Endometrium (tissue), 2 donors: ENCODE data around the gene KCNJ6.

ENCODE experiments used
- FAIRE-seq: peaks from 2 replicates; lab custom pipeline; 2012; peaks lifted over from hg19 to GRCh38; lab: Jason Lieb, UNC
- donor health status: control.
- donor health status: control.

Gene KCNJ6

GRCh38 chr21:37904856-37905255 lies 11.4 kb downstream of the KCNJ6 start:
- no peak for FAIRE-seq

- FAIRE-seq, result no peak
Measured at GRCh38 chr21:37903396-37903795, 12.9 kb downstream of the KCNJ6 start.

GRCh38 chr21:37899146-37899545 lies 17.1 kb downstream of the KCNJ6 start:
- no peak for FAIRE-seq

- FAIRE-seq, result no peak
Measured at GRCh38 chr21:37896788-37897187, 19.5 kb downstream of the KCNJ6 start.

- no peak for FAIRE-seq
Measured at GRCh38 chr21:37891972-37892371, 24.3 kb downstream of the KCNJ6 start.

GRCh38 chr21:37888659-37889058 lies 27.6 kb downstream of the KCNJ6 start:
- no peak for FAIRE-seq

- no peak for FAIRE-seq
Measured at GRCh38 chr21:37886726-37887299, 29.4 kb downstream of the KCNJ6 start.

GRCh38 chr21:37886120-37886519 lies 30.1 kb downstream of the KCNJ6 start:
- FAIRE-seq, result no peak

GRCh38 chr21:37878946-37879660 lies 37.2 kb downstream of the KCNJ6 start:
- FAIRE-seq, result no peak

GRCh38 chr21:37877888-37878684 lies 38.2 kb downstream of the KCNJ6 start:
- no peak for FAIRE-seq

GRCh38 chr21:37877171-37877570 lies 39.1 kb downstream of the KCNJ6 start:
- no peak for FAIRE-seq

GRCh38 chr21:37876561-37876960 lies 39.7 kb downstream of the KCNJ6 start:
- no peak for FAIRE-seq

- no peak for FAIRE-seq
Measured at GRCh38 chr21:37874904-37875780, 41.1 kb downstream of the KCNJ6 start.

GRCh38 chr21:37874481-37874880 lies 41.8 kb downstream of the KCNJ6 start:
- no peak for FAIRE-seq

- FAIRE-seq, result no peak
Measured at GRCh38 chr21:37873655-37874054, 42.6 kb downstream of the KCNJ6 start.

GRCh38 chr21:37871121-37871862 lies 45.0 kb downstream of the KCNJ6 start:
- no peak for FAIRE-seq

GRCh38 chr21:37870221-37870620 lies 46.0 kb downstream of the KCNJ6 start:
- FAIRE-seq, result no peak

GRCh38 chr21:37869661-37870060 lies 46.6 kb downstream of the KCNJ6 start:
- no peak for FAIRE-seq

- FAIRE-seq, result no peak
Measured at GRCh38 chr21:37868446-37869295, 47.6 kb downstream of the KCNJ6 start.

GRCh38 chr21:37866027-37866426 lies 50.2 kb downstream of the KCNJ6 start:
- no peak for FAIRE-seq

GRCh38 chr21:37865156-37865555 lies 51.1 kb downstream of the KCNJ6 start:
- no peak for FAIRE-seq
